Vagina (tissue), 2 donors: ENCODE data around the gene MYDGF.

Source experiments
- POLR2A ChIP-seq, 2 donors: fragments of 450-650 bp; IDR thresholded peaks; one replicate each; pipeline ENCODE4 v1.6.1; 2017; ENCODE audit warnings: antibody characterized with exemption in 2 of 2, mild to moderate bottlenecking in 2 of 2, moderate library complexity in 2 of 2
- POLR2AphosphoS5 ChIP-seq, 2 donors: sonication (generic); formaldehyde crosslinking; IDR thresholded peaks; one replicate each; pipeline ENCODE4 v1.9.0; 2017; ENCODE audit warnings: antibody characterized with exemption in 2 of 2, mild to moderate bottlenecking in 2 of 2, low read depth in 1 of 2; ENCODE audit not compliant: insufficient read depth in 1 of 2
- TF ChIP-seq, protein P1 (sequence below), 3 experiments: fragments of 450-650 bp in 2 of 3; fragments of 200-600 bp in 1 of 3; sonication (generic) in 1 of 3; IDR thresholded peaks; one replicate each; pipeline ENCODE4 v1.5.1; 2017 to 2019; ENCODE audit warnings: antibody characterized with exemption in 3 of 3, mild to moderate bottlenecking in 2 of 3, moderate library complexity in 2 of 3

GRCh38 chr19:4619668-4620294 is 50.4 kb downstream of the MYDGF start:
- TF ChIP-seq, protein P1, sequence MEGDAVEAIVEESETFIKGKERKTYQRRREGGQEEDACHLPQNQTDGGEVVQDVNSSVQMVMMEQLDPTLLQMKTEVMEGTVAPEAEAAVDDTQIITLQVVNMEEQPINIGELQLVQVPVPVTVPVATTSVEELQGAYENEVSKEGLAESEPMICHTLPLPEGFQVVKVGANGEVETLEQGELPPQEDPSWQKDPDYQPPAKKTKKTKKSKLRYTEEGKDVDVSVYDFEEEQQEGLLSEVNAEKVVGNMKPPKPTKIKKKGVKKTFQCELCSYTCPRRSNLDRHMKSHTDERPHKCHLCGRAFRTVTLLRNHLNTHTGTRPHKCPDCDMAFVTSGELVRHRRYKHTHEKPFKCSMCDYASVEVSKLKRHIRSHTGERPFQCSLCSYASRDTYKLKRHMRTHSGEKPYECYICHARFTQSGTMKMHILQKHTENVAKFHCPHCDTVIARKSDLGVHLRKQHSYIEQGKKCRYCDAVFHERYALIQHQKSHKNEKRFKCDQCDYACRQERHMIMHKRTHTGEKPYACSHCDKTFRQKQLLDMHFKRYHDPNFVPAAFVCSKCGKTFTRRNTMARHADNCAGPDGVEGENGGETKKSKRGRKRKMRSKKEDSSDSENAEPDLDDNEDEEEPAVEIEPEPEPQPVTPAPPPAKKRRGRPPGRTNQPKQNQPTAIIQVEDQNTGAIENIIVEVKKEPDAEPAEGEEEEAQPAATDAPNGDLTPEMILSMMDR (IDR thresholded peaks at IDR 0.05) = no peak
- TF ChIP-seq POLR2A (IDR thresholded peaks at IDR 0.05) (no peak), POLR2AphosphoS5 (IDR thresholded peaks at IDR 0.05; ENCODE audit: insufficient read depth in 1 of 2, low read depth in 1 of 2) (no peak)
